K562 (cell line): ENCODE data around the gene SMARCA1. TPM values are rescaled to one million over a fixed set of nuclear protein-coding genes. Genes with fewer than 3 reads are reported as not detected.
A peak's percentile ranks its signal among the peaks of the same experiment; 100 is the strongest.

ENCODE experiments used
- ATAC-seq: fragments of 200-7000 bp; cut with Tn5 transposase; 3 replicates; pipeline ENCODE4 v1.9.1; 2020; ENCODE audit warnings: moderate library complexity
- BruUV-seq: library from RNA; stranded (reverse); fragments of 400-500 nt; replicated peaks from 2 replicates; lab custom pipeline; 2021; lab: Mats Ljungman, UMichigan
- CTCF ChIA-PET: fragments of 300-600 bp; formaldehyde crosslinking; extraction: SDS; loops from one replicate; lab custom pipeline; 2021; ENCODE audit warnings: low intra/inter-chr PET ratio; lab: Yijun Ruan, JAX
- POLR2A ChIA-PET: fragments of 300-600, 350-650 bp; sonication (Branson Sonifier 250); formaldehyde crosslinking; extraction: SDS; loops from one replicate; lab custom pipeline; 2021; ENCODE audit warnings: antibody characterized with exemption, inconsistent platforms; lab: Yijun Ruan, JAX
- DNase-seq, 4 experiments: peaks; one replicate each; pipeline versions ENCODE4 v3.0.0 to v3.0.0-alpha.2; 2011 to 2018; ENCODE audit warnings: low spot score in 3 of 4, mixed read lengths in 3 of 4; ENCODE audit errors: extremely low read depth in 1 of 4
- FAIRE-seq: peaks from 2 replicates; lab custom pipeline; 2011; peaks lifted over from hg19 to GRCh38; lab: Jason Lieb, UNC
- H2AFZ ChIP-seq: 2 replicates; pipeline ENCODE4 v1.6.0; 2011; ENCODE audit warnings: low read depth, low read length, control low read depth, inconsistent platforms
- H3K27ac ChIP-seq: fragments of 200-600 bp; 3 replicates; pipeline ENCODE4 v1.8.0; 2011; ENCODE audit warnings: low read depth, mild to moderate bottlenecking, control low read depth, inconsistent platforms, low read length, moderate library complexity, mixed read lengths; ENCODE audit errors: extremely low read depth
- H3K27me3 ChIP-seq, 2 experiments: fragments of 300-600 bp in 1 of 2; 2 replicates in 1 of 2; 3 replicates in 1 of 2; pipeline versions ENCODE4 v1.6.0 to v1.8.0; 2011; ENCODE audit warnings: inconsistent platforms in 2 of 2, low read length in 2 of 2, mild to moderate bottlenecking in 1 of 2, mixed read lengths in 1 of 2, moderate library complexity in 1 of 2; ENCODE audit not compliant: control insufficient read depth in 2 of 2, insufficient read depth in 2 of 2
- H3K36me3 ChIP-seq: fragments of 300-600 bp; 3 replicates; pipeline ENCODE4 v1.8.0; 2011; ENCODE audit warnings: mild to moderate bottlenecking, low read length, inconsistent platforms; ENCODE audit not compliant: control insufficient read depth, insufficient read depth
- H3K4me1 ChIP-seq, 2 experiments: fragments of 200-600 bp in 1 of 2; replicated peaks in 1 of 2; 2 replicates in 1 of 2; 3 replicates in 1 of 2; pipeline versions ENCODE4 v1.5.1 to v1.8.0; 2011; ENCODE audit warnings: inconsistent platforms in 2 of 2, low read length in 2 of 2, mild to moderate bottlenecking in 1 of 2, mixed read lengths in 1 of 2, moderate library complexity in 1 of 2; ENCODE audit not compliant: control insufficient read depth in 2 of 2, insufficient read depth in 2 of 2
- H3K4me2 ChIP-seq: 2 replicates; pipeline ENCODE4 v1.6.1; 2011; ENCODE audit warnings: low read length, control low read depth, inconsistent platforms, mixed read lengths; ENCODE audit not compliant: insufficient read depth
- H3K4me3 ChIP-seq: fragments of 200-600 bp; sonication (generic), shearing (Covaris generic); 2 replicates; pipeline ENCODE4 v1.5.1; 2016; ENCODE audit warnings: control low read depth, inconsistent platforms
- H3K79me2 ChIP-seq: fragments of 200-600 bp; 3 replicates; pipeline ENCODE4 v1.8.0; 2011; ENCODE audit warnings: low read length, inconsistent platforms; ENCODE audit not compliant: control insufficient read depth, insufficient read depth
- H3K9ac ChIP-seq, 2 experiments: 2 replicates each; pipeline versions ENCODE4 v1.6.0 to v1.6.1; 2011; ENCODE audit warnings: low read depth in 2 of 2, low read length in 2 of 2, control low read depth in 1 of 2, inconsistent platforms in 1 of 2, mild to moderate bottlenecking in 1 of 2, mixed read lengths in 1 of 2; ENCODE audit not compliant: insufficient read depth in 1 of 2
- H3K9me1 ChIP-seq: one replicate; pipeline ENCODE4 v1.6.0; 2011; ENCODE audit warnings: inconsistent platforms, mild to moderate bottlenecking, low read length, moderate library complexity; ENCODE audit not compliant: control insufficient read depth, insufficient read depth
- H3K9me3 ChIP-seq: replicated peaks from 2 replicates; pipeline ENCODE4 v1.5.1; 2011; ENCODE audit warnings: low read depth, low read length, inconsistent platforms; ENCODE audit not compliant: control insufficient read depth, insufficient read depth
- H4K20me1 ChIP-seq: replicated peaks from 2 replicates; pipeline ENCODE4 v1.6.1; 2011; ENCODE audit warnings: low read length, inconsistent platforms, mixed read lengths; ENCODE audit not compliant: control insufficient read depth, insufficient read depth
- BCL6 ChIP-seq: fragments of 250-450 bp; sonication (Bioruptor Pico); IDR thresholded peaks from 2 replicates; pipeline ENCODE4 v1.4.0; 2020
- CBX2 ChIP-seq: fragments of 200-600 bp; sonication (generic); IDR thresholded peaks from one replicate; pipeline ENCODE4 v1.6.1; 2012; ENCODE audit warnings: mild to moderate bottlenecking, low read length, inconsistent platforms; ENCODE audit not compliant: insufficient read depth, poor library complexity, severe bottlenecking
- MAZ ChIP-seq, 2 experiments: fragments of 450-650 bp in 1 of 2; sonication (generic) in 1 of 2; formaldehyde crosslinking; IDR thresholded peaks in 1 of 2; conservative IDR thresholded peaks in 1 of 2; 2 replicates each; pipeline versions ENCODE4 v1.4.0 to v1.5.0; 2020; ENCODE audit warnings: mild to moderate bottlenecking in 1 of 2, missing genetic modification reagents in 1 of 2
- MCM7 ChIP-seq, 2 experiments: fragments of 450-650 bp; IDR thresholded peaks; 2 replicates each; pipeline ENCODE4 v1.6.1; 2016 to 2018
- NR0B1 ChIP-seq: fragments of 450-650 bp; IDR thresholded peaks from one replicate; pipeline ENCODE4 v1.6.1; 2018; ENCODE audit warnings: mild to moderate bottlenecking, moderate library complexity; ENCODE audit not compliant: partially characterized antibody
- PHF21A ChIP-seq: fragments of 450-650 bp; IDR thresholded peaks from 2 replicates; pipeline ENCODE4 v1.6.1; 2017; ENCODE audit warnings: low read depth, borderline replicate concordance
- PHF8 ChIP-seq: fragments of 200-600 bp; sonication (generic); IDR thresholded peaks from 2 replicates; pipeline ENCODE4 v1.6.1; 2012; ENCODE audit warnings: mixed run types, mild to moderate bottlenecking, inconsistent platforms, low read length, moderate library complexity, borderline replicate concordance
- POLR2AphosphoS2 ChIP-seq: IDR thresholded peaks from 2 replicates; pipeline ENCODE4 v1.6.1; 2012; ENCODE audit warnings: low read length, improper control_type of control experiment
- SPI1 ChIP-seq: IDR thresholded peaks from 2 replicates; pipeline ENCODE4 v1.6.1; 2011; ENCODE audit warnings: low read depth, low read length, control low read depth, borderline replicate concordance
- SREBF2 ChIP-seq: sonication (generic); formaldehyde crosslinking; IDR thresholded peaks from 2 replicates; pipeline ENCODE4 v1.4.0; 2020; ENCODE audit warnings: mild to moderate bottlenecking, missing genetic modification reagents
- ZNF384 ChIP-seq: IDR thresholded peaks from 2 replicates; pipeline ENCODE4 v1.6.1; 2012; ENCODE audit warnings: low read depth, low read length, improper control_type of control experiment
- WGBS: fragments of 100-300 bp; shearing (Covaris generic); methylation state at CpG from one replicate; pipeline ENCODE4 v1.1.6; 2016; ENCODE audit warnings: low coverage, mixed read lengths; ENCODE audit not compliant: insufficient coverage; ENCODE audit errors: missing lambda C conversion rate; 5-methylcytosine and 5-hydroxymethylcytosine counted together
- in situ Hi-C: fragments of 300-500 bp; cut with MboI; formaldehyde crosslinking; loops from 4 replicates; pipeline ENCODE4 v1.15.0; 2018; ENCODE audit warnings: inconsistent platforms, mixed read lengths
- intact Hi-C: fragments of 100-400 bp; cut with micrococcal nuclease; formaldehyde crosslinking; loops from 2 replicates; pipeline ENCODE4 v1.14.2; 2022
- polyA plus RNA-seq, 8 experiments: library from polyadenylated mRNA; depleted of rRNA in 4 of 8; stranded (reverse) in 5 of 8; unstranded in 3 of 8; fragments of >200 nt; fragmentation: Nextera tagmentation in 2 of 8; fragmentation: Illumina TruSeq in 1 of 8; extraction: Ambion mirVana in 2 of 8; extraction: Trizol in 1 of 8; gene quantifications; 2 replicates each; pipeline versions ENCODE4 v1.2.1 to v1.2.3, GENCODE V29; 2011 to 2014; ENCODE audit warnings: inconsistent platforms in 1 of 8, missing spikeins in 1 of 8
- total RNA-seq, 7 experiments: library from RNA; depleted of rRNA in 6 of 7; stranded (reverse); fragments of >200 nt in 6 of 7; fragmentation: Illumina TruSeq in 2 of 7; extraction: Trizol in 2 of 7; gene quantifications; 2 replicates each; pipeline versions ENCODE4 v1.2.1 to v1.2.3, GENCODE V29; 2011 to 2021; ENCODE audit warnings: low replicate concordance in 1 of 7

SMARCA1 gene
- total and polyA plus RNA-seq, 9 of the 15 experiments (the other 6 are each of a cell fraction or from before 2014, with no cell fraction given): 0.42 to 3.0 (median 2.0) TPM

- WGBS: 6% methylated on average over 8 of the region's 56 CpGs
These were observed 859 bp downstream of the SMARCA1 start for GRCh38 chrX:129522184-129523078.

More at GRCh38 chrX:129522184-129523078, 859 bp downstream of the SMARCA1 start:
- in situ Hi-C loops: no loop called here
- ATAC-seq (peak; percentile 83), FAIRE-seq (no peak), DNase-seq (peak; percentile 40 to 62 (median 48))
- H3K27me3 ChIP-seq: no peaks in the 10 kb centered on the region
- no peaks in the 10 kb centered on the region for H3K9me3 ChIP-seq
- ChIA-PET POLR2A (interaction anchor here (0.6 kb wide), 2 partner anchors 24 to 37 kb away, joined by 3 read pairs; no protein-coding TSS in a partner anchor), CTCF (no interaction called here)
- no peaks in the 10 kb centered on the region for H4K20me1 ChIP-seq
- peak overlapping the region; percentile 68; the same call in 1 of the 2 replicates for H3K4me2 ChIP-seq
- no peaks in the 10 kb centered on the region for H3K36me3 ChIP-seq
- H3K4me1 ChIP-seq: peaks cover 0 to 12% of the 10 kb centered on the region in 2 experiments; a peak in 2 of 5 replicates
- H3K4me3 ChIP-seq: peak overlapping the region; percentile 49
- intact Hi-C loops: no loop called here
- no TSS peak for BruUV-seq
- TF ChIP-seq CBX2 (no peak), SPI1 (no peak), ZNF384 (peak; percentile 66), MCM7 (IDR thresholded peaks at IDR 0.05) (no peak), NR0B1 (no peak), MAZ (CRISPR knock-in tag; conservative IDR thresholded peaks at IDR 0.05 in 1 of 2, IDR thresholded peaks at IDR 0.05 in 1 of 2) (peak in 1 of 2 experiments; percentile 10; a peak in 1 of 4 replicates), PHF8 (0 out of 2 replicates have a peak, but pooled peaks have one; percentile 12), SREBF2 (CRISPR knock-in tag) (no peak), BCL6 (CRISPR knock-in tag) (no peak), POLR2AphosphoS2 (no peak), PHF21A (0 out of 2 replicates have a peak, but pooled peaks have one; percentile 17)
- TF ChIP-seq, all 486 proteins: peak for 4
- Histone ChIP-seq H2AFZ (peak overlapping the region; percentile 74; the same call in 1 of the 2 replicates), H3K9me1 (no peaks in the 10 kb centered on the region), H3K27ac (no peak overlapping the region), H3K9ac (peak overlapping the region in 1 of 2 experiments; percentile 81; a peak in 2 of 4 replicates), H3K79me2 (no peaks in the 10 kb centered on the region)
